Epithelial cell of esophagus (primary cell): Measurements from ENCODE around the gene TGIF2.

Experiments
- DNase-seq: peaks from one replicate; pipeline ENCODE4 v3.0.0; 2010; ENCODE audit warnings: low read depth
- H3K4me3 ChIP-seq: 2 replicates; pipeline ENCODE4 v1.5.1; 2011; ENCODE audit warnings: mild to moderate bottlenecking, low read length, control low read depth
- CTCF ChIP-seq: IDR thresholded peaks from 2 replicates; pipeline ENCODE4 v1.5.1; 2011; ENCODE audit warnings: low read depth, mild to moderate bottlenecking, low read length, control low read depth, inconsistent platforms; ENCODE audit not compliant: insufficient read depth; ENCODE audit errors: missing control alignments

TGIF2 gene

DNA sequence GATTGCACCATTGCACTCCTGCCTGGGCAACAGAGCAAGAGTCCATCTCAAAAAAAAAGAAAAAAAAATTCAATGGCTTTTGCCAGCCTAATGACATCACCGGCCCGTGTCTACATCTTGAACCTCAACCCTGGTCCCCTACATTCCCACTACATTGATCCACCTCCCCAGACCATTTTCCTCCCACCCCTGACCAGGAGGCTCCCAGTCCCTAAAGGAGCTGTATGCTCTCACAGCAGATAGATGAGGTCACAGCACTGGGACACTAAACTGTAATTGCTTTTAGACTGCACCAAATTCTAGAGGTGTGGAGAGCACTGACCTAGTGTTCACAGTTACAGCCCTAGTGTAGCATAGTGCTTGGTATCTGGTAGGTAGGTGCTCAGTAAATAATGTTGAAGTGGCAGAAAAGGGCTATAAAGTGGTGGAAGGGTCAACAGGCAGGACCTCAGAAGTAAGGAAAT, 10.7 kb downstream of the TGIF2 start:
- H3K4me3 ChIP-seq, result no peak overlapping the region
- no peak for TF ChIP-seq CTCF
- no peak for DNase-seq

- DNase-seq, result peak; percentile 94
- H3K4me3 ChIP-seq, result no peak overlapping the region
- no peak for TF ChIP-seq CTCF
Measured at GRCh38 chr20:36585410-36586125, 12.2 kb downstream of the TGIF2 start.

- no peak overlapping the region for H3K4me3 ChIP-seq
- no peak for DNase-seq
- no peak for TF ChIP-seq CTCF
Measured at GRCh38 chr20:36587388-36588070, 14.1 kb downstream of the TGIF2 start.

- no peak for TF ChIP-seq CTCF
- H3K4me3 ChIP-seq, result no peak overlapping the region
- no peak for DNase-seq
Measured at GRCh38 chr20:36591281-36591680, 17.9 kb downstream of the TGIF2 start.

GRCh38 chr20:36591854-36592641, 18.7 kb downstream of the TGIF2 start:
- peak; percentile 52 for DNase-seq
- peak; percentile 60 for TF ChIP-seq CTCF
- no peak overlapping the region for H3K4me3 ChIP-seq

DNA sequence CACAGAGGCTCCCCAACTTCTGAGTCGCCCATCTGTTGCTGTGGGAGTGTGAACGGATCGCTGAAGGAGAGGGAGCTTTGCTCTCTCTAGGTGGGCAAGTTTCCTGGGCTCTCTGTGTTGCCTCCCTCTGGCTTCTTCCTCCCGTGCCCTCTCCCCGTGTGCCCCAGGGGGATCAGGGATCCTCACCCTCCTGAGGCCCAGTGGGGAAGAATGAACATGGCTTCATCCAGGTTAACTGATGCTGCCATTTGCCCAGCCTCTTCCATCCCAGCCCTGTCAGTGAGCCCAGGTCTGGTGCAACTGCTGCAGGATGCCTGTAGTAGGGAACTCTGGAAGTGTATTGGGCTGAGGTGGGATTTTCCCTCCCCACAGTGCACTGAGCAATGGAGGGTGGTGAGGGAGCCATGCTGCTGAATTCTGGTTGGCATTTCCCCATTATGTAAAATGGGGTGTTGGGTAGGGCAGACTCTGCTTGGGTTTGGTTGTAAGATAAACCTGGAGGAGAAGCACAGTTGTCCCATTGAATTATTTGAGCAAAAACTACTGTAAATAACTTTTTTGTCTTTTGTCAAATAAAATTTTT, 20.0 kb downstream of the TGIF2 start:
- no peak for TF ChIP-seq CTCF
- no peak for DNase-seq
- no peak overlapping the region for H3K4me3 ChIP-seq
